ENCODE results near the gene GALNT16. TPM values are rescaled to one million over a fixed set of nuclear protein-coding genes. Genes with fewer than 3 reads are reported as not detected.

The GALNT16 gene
- total and polyA plus RNA-seq, 2 donors (not counting 3 experiments of a cell fraction or from before 2014, with no cell fraction given), result 0.39 to 0.49 TPM

DNA sequence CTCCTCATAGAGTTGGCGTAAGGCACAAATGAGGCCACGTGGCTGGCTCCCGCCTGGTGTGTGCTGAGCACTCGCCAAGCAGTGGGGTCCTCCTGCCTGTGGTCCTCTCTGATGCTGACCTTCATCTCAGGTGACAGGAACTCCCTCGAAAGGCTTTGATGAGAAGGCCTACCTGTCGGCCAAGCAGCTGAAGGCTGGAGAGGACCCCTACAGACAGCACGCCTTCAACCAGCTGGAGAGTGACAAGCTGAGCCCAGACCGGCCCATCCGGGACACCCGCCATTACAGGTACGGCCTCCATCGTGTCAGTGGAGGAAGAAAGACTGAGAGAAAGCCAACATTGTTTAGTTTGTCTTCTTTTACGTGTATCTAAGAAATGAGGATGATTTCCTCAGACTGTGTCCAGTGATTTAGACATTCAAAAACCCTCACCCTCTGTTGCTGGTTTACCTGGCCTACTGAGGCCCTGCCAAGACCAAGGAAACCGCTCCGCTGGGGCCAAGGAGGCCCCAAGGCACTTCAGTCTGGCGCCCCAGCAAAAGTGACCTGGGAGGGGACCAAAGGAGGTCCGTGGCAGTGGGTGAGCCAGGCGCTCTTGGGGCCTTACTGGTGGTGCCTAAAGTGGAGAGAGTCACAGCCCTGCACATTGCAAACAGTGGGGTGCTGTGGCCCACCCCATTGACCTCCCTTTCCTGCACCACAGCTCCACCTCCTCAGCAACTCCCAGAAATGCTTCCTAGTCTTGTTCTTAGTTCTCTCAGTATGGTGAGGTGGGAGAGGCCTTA, 60.8 kb downstream of the GALNT16 start:
- Histone ChIP-seq H3K4me3 (replicated peaks in 1 of 3; ENCODE audit: insufficient read depth in 1 of 3, low read depth in 1 of 3, low read length in 3 of 3) (no peak overlapping the region), H2AFZ (ENCODE audit: low read depth, low read length) (no peak overlapping the region), H3K4me2 (ENCODE audit: insufficient read depth, low read length) (no peak overlapping the region), H3K9me3 (replicated peaks; ENCODE audit: control insufficient read depth, insufficient read depth, low read length) (no peaks in the 10 kb centered on the region), H3K79me2 (ENCODE audit: control insufficient read depth, insufficient read depth, low read length) (no peaks in the 10 kb centered on the region), H3K9ac (replicated peaks; ENCODE audit: extremely low read depth, insufficient read depth, low read length) (no peak overlapping the region), H3K27ac (ENCODE audit: insufficient read depth, low read depth, low read length) (no peak overlapping the region), H3K36me3 (ENCODE audit: control insufficient read depth in 2 of 2, extremely low read depth in 1 of 2, insufficient read depth in 2 of 2, low read length in 2 of 2) (no peaks in the 10 kb centered on the region), H3K27me3 (ENCODE audit: control insufficient read depth in 2 of 2, insufficient read depth in 2 of 2, low read length in 2 of 2) (no peaks in the 10 kb centered on the region), H3K9me1 (replicated peaks; ENCODE audit: control insufficient read depth, extremely low read depth, insufficient read depth, low read length) (no peaks in the 10 kb centered on the region), H3K4me1 (ENCODE audit: control insufficient read depth, extremely low read depth, insufficient read depth, low read length) (no peaks in the 10 kb centered on the region), H4K20me1 (replicated peaks; ENCODE audit: control insufficient read depth, extremely low read depth, insufficient read depth, low read length) (no peaks in the 10 kb centered on the region)
- FAIRE-seq (no peak), DNase-seq (ENCODE audit: low read depth, low spot score) (no peak)
- intact Hi-C loops (cut with micrococcal nuclease), result no loop called here
- BruUV-seq (replicated peaks), result no TSS peak
- ChIA-PET POLR2A (no interaction called here), CTCF (interaction anchor here (1.1 kb wide), 1 partner anchor 62 kb away, joined by 3 read pairs; no protein-coding TSS in a partner anchor)
- dilution Hi-C loops (cut with MboI; ENCODE audit: extremely low pct_ligation_motif_present, low sequenced_read_pairs), result no loop called here
- TF ChIP-seq MYC (IDR thresholded peaks at IDR 0.05; ENCODE audit: low read depth, low read length), result no peak
- TF ChIP-seq GATA2 (IDR thresholded peaks at IDR 0.05; ENCODE audit: insufficient read depth, insufficient read length, low read depth, low read length), result no peak
- TF ChIP-seq JUN (IDR thresholded peaks at IDR 0.05; ENCODE audit: borderline replicate concordance, insufficient read depth, insufficient read length, low read depth), result no peak
- TF ChIP-seq CTCF (IDR thresholded peaks at IDR 0.05; ENCODE audit: extremely low read depth in 1 of 2, insufficient read depth in 1 of 2, low read depth in 1 of 2, low read length in 2 of 2), result no peak
- no peak for TF ChIP-seq EZH2 (IDR thresholded peaks at IDR 0.05; ENCODE audit: borderline replicate concordance, low read depth, low read length, severe bottlenecking)
- no peak for TF ChIP-seq MAX (IDR thresholded peaks at IDR 0.05; ENCODE audit: insufficient read depth, insufficient read length)

Data from endothelial cell of umbilical vein (primary cell).